ENCODE measurements around the gene ADAMTS4.

ADAMTS4 gene

DNA sequence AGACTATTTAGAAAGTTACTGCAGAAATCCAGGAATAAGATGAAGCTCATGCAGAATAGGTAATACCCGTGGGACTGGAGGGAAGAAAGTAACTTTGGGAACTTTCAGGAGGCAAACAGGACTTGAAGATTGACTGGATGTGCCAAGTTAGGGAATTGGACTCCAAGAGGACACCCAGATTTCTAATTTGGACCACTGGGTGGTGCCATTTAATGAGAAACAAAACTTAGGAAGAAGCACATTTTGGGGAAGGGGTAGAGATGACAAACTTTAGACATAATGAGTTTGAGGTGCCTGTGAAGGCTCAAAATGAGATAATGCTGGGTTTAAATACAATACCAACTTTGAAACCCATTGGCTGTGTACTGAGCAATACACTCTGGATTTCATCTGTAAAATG, 18.2 kb downstream of the ADAMTS4 start:
- no peak overlapping the region for H3K4ac ChIP-seq (ENCODE audit: low read depth in 1 of 2, low read length in 2 of 2)
- H3K79me1 ChIP-seq (replicated peaks; ENCODE audit: low read length, poor library complexity, severe bottlenecking), result peaks cover 8% of the 10 kb centered on the region
- no peak overlapping the region for H2BK15ac ChIP-seq (ENCODE audit: low read depth, poor library complexity, severe bottlenecking)
- H3K36me3 ChIP-seq (ENCODE audit: control insufficient read depth in 1 of 2, insufficient read depth in 2 of 2, low read depth in 1 of 2, low read length in 2 of 2), result peaks cover 5% of the 10 kb centered on the region in 2 experiments
- H2BK5ac ChIP-seq (ENCODE audit: low read depth, low read length, poor library complexity, severe bottlenecking), result no peak overlapping the region
- H3K9ac ChIP-seq (ENCODE audit: low read length), result no peak overlapping the region
- H3K23ac ChIP-seq (ENCODE audit: low read length in 2 of 2), result no peak overlapping the region
- no peak overlapping the region for H2BK12ac ChIP-seq (ENCODE audit: low read length in 2 of 2)
- no peak overlapping the region for H4K8ac ChIP-seq (ENCODE audit: low read length)
- H2BK120ac ChIP-seq (ENCODE audit: low read depth, low read length), result no peak overlapping the region
- H4K91ac ChIP-seq (ENCODE audit: low read length), result no peak overlapping the region
- no peak overlapping the region for H3K27ac ChIP-seq (ENCODE audit: low read length, poor library complexity, severe bottlenecking)
- no peak overlapping the region for H3K4me3 ChIP-seq (ENCODE audit: insufficient read depth in 1 of 2, low read depth in 1 of 2, low read length in 2 of 2)
- H3K18ac ChIP-seq (ENCODE audit: low read depth in 1 of 2, low read length in 2 of 2), result no peak overlapping the region
- H3K4me2 ChIP-seq (ENCODE audit: low read length, poor library complexity, severe bottlenecking), result no peak overlapping the region
- H2AFZ ChIP-seq (ENCODE audit: low read depth, low read length), result no peak overlapping the region
- H3K4me1 ChIP-seq (ENCODE audit: control insufficient read depth, insufficient read depth, low read depth, low read length), result peaks cover 16% of the 10 kb centered on the region
- no peaks in the 10 kb centered on the region for H3K9me3 ChIP-seq (ENCODE audit: control insufficient read depth, low read length)
- H3K14ac ChIP-seq (ENCODE audit: low read length in 2 of 2), result no peak overlapping the region
- WGBS, result 64% methylated on average over 1 of the region's 1 CpG
- H3K27me3 ChIP-seq (ENCODE audit: control insufficient read depth in 1 of 2, insufficient read depth in 1 of 2, low read length in 2 of 2), result no peaks in the 10 kb centered on the region
- no peak overlapping the region for H2AK5ac ChIP-seq (ENCODE audit: low read length, severe bottlenecking)
- no peak for DNase-seq

DNA sequence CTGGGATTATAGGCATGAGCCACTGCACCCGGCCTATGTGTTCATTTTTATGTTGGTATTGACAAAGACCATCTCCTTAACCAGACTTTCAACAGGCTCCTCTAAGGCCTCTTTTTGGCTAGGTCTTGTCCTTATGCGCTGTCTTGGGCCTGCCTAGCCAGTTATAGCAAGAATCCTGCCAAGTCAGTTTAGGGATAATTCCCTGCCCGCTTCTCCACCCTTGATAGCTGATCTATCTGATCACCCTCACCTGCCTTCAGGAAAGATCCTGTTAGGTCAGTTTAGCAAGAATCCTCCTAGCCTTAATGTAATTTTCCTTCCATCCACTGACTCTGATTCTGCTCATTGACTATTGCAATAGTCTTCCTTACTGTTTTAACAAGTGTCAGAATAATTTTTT, 19.2 kb downstream of the ADAMTS4 start:
- H3K4me1 ChIP-seq (ENCODE audit: control insufficient read depth, insufficient read depth, low read depth, low read length), result peaks cover 16% of the 10 kb centered on the region
- no peak for DNase-seq
- WGBS, result 95% methylated on average over 3 of the region's 3 CpGs
- H3K9ac ChIP-seq (ENCODE audit: low read length), result no peak overlapping the region
- H3K4me3 ChIP-seq (ENCODE audit: insufficient read depth in 1 of 2, low read depth in 1 of 2, low read length in 2 of 2), result no peak overlapping the region
- no peak overlapping the region for H2BK15ac ChIP-seq (ENCODE audit: low read depth, poor library complexity, severe bottlenecking)
- H3K4me2 ChIP-seq (ENCODE audit: low read length, poor library complexity, severe bottlenecking), result no peak overlapping the region
- no peak overlapping the region for H2BK5ac ChIP-seq (ENCODE audit: low read depth, low read length, poor library complexity, severe bottlenecking)
- H3K27ac ChIP-seq (ENCODE audit: low read length, poor library complexity, severe bottlenecking), result no peak overlapping the region
- no peak overlapping the region for H2AFZ ChIP-seq (ENCODE audit: low read depth, low read length)
- H3K36me3 ChIP-seq (ENCODE audit: control insufficient read depth in 1 of 2, insufficient read depth in 2 of 2, low read depth in 1 of 2, low read length in 2 of 2), result peaks cover 12 to 13% of the 10 kb centered on the region in 2 experiments
- H3K4ac ChIP-seq (ENCODE audit: low read depth in 1 of 2, low read length in 2 of 2), result no peak overlapping the region
- H2BK120ac ChIP-seq (ENCODE audit: low read depth, low read length), result no peak overlapping the region
- no peak overlapping the region for H3K23ac ChIP-seq (ENCODE audit: low read length in 2 of 2)
- H3K14ac ChIP-seq (ENCODE audit: low read length in 2 of 2), result no peak overlapping the region
- H3K18ac ChIP-seq (ENCODE audit: low read depth in 1 of 2, low read length in 2 of 2), result no peak overlapping the region
- no peak overlapping the region for H2BK12ac ChIP-seq (ENCODE audit: low read length in 2 of 2)
- no peak overlapping the region for H4K8ac ChIP-seq (ENCODE audit: low read length)
- no peak overlapping the region for H2AK5ac ChIP-seq (ENCODE audit: low read length, severe bottlenecking)
- H3K9me3 ChIP-seq (ENCODE audit: control insufficient read depth, low read length), result no peaks in the 10 kb centered on the region
- no peak overlapping the region for H4K91ac ChIP-seq (ENCODE audit: low read length)
- no peaks in the 10 kb centered on the region for H3K27me3 ChIP-seq (ENCODE audit: control insufficient read depth in 1 of 2, insufficient read depth in 1 of 2, low read length in 2 of 2)
- H3K79me1 ChIP-seq (replicated peaks; ENCODE audit: low read length, poor library complexity, severe bottlenecking), result peaks cover 15% of the 10 kb centered on the region

DNA sequence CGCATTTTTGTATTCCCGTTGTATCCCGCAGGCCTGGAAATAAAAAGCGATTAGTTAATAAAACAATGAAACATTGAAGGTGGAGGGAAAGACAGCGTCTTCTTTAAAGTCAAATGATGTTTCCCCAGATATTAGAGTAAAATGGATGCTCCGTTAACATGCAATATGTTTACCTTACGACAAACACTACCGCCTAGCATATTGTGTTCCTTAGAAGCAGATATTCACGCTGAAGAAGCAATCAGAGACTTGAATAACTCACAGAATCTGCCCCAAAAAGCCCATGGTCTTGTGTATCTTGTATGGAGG, 21.0 kb downstream of the ADAMTS4 start:
- no peak for DNase-seq
- Histone ChIP-seq H3K79me1 (replicated peaks; ENCODE audit: low read length, poor library complexity, severe bottlenecking) (peaks cover 20% of the 10 kb centered on the region), H2BK15ac (ENCODE audit: low read depth, poor library complexity, severe bottlenecking) (no peak overlapping the region), H3K4me2 (ENCODE audit: low read length, poor library complexity, severe bottlenecking) (peak overlapping the region; percentile 79), H3K36me3 (ENCODE audit: control insufficient read depth in 1 of 2, insufficient read depth in 2 of 2, low read depth in 1 of 2, low read length in 2 of 2) (peaks cover 23 to 26% of the 10 kb centered on the region in 2 experiments), H3K4me3 (ENCODE audit: insufficient read depth in 1 of 2, low read depth in 1 of 2, low read length in 2 of 2) (peak overlapping the region in 1 of 2 experiments; percentile 97), H2AK5ac (ENCODE audit: low read length, severe bottlenecking) (no peak overlapping the region), H4K8ac (ENCODE audit: low read length) (peak overlapping the region; percentile 83), H2BK120ac (ENCODE audit: low read depth, low read length) (no peak overlapping the region), H4K91ac (ENCODE audit: low read length) (no peak overlapping the region), H3K27ac (ENCODE audit: low read length, poor library complexity, severe bottlenecking) (no peak overlapping the region), H3K4me1 (ENCODE audit: control insufficient read depth, insufficient read depth, low read depth, low read length) (peaks cover 19% of the 10 kb centered on the region), H3K27me3 (ENCODE audit: control insufficient read depth in 1 of 2, insufficient read depth in 1 of 2, low read length in 2 of 2) (no peaks in the 10 kb centered on the region), H2BK5ac (ENCODE audit: low read depth, low read length, poor library complexity, severe bottlenecking) (no peak overlapping the region), H3K9ac (ENCODE audit: low read length) (peak overlapping the region; percentile 96), H3K18ac (ENCODE audit: low read depth in 1 of 2, low read length in 2 of 2) (no peak overlapping the region), H2AFZ (ENCODE audit: low read depth, low read length) (peak overlapping the region; percentile 88), H3K9me3 (ENCODE audit: control insufficient read depth, low read length) (no peaks in the 10 kb centered on the region), H2BK12ac (ENCODE audit: low read length in 2 of 2) (no peak overlapping the region), H3K23ac (ENCODE audit: low read length in 2 of 2) (no peak overlapping the region), H3K4ac (ENCODE audit: low read depth in 1 of 2, low read length in 2 of 2) (no peak overlapping the region), H3K14ac (ENCODE audit: low read length in 2 of 2) (no peak overlapping the region)
- WGBS, result 33% methylated on average over 8 of the region's 9 CpGs

DNA sequence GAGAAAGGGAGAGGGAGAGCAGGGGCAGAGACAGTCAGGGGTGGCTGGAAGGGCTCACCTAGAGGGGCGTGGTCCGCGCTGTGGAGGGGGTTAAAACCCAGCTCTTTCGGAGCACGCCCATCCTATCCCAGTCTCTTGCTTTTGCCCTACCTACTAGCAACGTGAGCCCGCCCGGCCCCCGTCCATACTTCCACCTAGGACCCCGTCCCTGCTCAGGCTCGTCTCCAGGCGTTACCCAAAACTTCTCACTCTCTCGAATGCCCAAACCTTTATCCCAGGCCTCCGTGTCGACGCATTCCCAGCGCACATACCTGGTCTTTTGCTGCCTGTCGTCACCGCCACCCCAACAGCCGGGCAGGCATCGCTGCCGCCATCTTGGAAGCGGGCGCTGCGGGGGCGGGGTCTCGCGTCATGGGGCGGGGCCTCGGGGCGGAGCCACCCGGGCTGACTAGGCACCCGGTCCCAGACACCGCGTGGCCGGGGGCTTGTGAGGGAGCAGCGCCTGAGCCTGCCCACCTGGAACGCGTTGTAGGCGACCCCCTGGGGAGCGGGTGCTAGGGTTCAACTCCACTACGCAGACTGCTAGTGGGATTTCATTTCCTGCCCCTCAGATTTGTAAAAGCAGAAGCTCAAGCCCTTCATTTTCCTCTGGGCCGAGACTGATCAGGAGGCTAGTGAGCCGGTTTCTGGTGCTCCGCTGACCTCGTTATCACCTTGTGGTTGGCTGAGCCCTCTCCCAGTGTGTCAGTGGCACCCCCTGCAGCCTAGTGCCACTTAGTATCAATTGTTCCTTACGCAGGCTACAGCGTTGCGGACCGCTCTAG, 21.5 kb downstream of the ADAMTS4 start, which contains the start of gene B4GALT3:
Gene B4GALT3, minus strand, starts transcription at position 396 of the 824 bp plus-strand sequence. CDS start 1,447 bp downstream, outside the sequence.
- Histone ChIP-seq H4K8ac (ENCODE audit: low read length) (peak within 1 kb of the TSS; percentile 83), H3K4ac (ENCODE audit: low read depth in 1 of 2, low read length in 2 of 2) (peak within 1 kb of the TSS; percentile 61 to 71), H3K27ac (ENCODE audit: low read length, poor library complexity, severe bottlenecking) (no peak within 1 kb of the TSS), H2BK5ac (ENCODE audit: low read depth, low read length, poor library complexity, severe bottlenecking) (no peak within 1 kb of the TSS), H2AK5ac (ENCODE audit: low read length, severe bottlenecking) (no peak within 1 kb of the TSS), H2BK120ac (ENCODE audit: low read depth, low read length) (peak within 1 kb of the TSS; percentile 21), H3K4me2 (ENCODE audit: low read length, poor library complexity, severe bottlenecking) (peak within 1 kb of the TSS; percentile 95), H3K4me3 (ENCODE audit: insufficient read depth in 1 of 2, low read depth in 1 of 2, low read length in 2 of 2) (peak within 1 kb of the TSS; percentile 80 to 97), H4K91ac (ENCODE audit: low read length) (peak within 1 kb of the TSS; percentile 71), H2BK15ac (ENCODE audit: low read depth, poor library complexity, severe bottlenecking) (peak within 1 kb of the TSS; percentile 95), H3K9ac (ENCODE audit: low read length) (peak within 1 kb of the TSS; percentile 96), H3K18ac (ENCODE audit: low read depth in 1 of 2, low read length in 2 of 2) (peak within 1 kb of the TSS; percentile 78 to 93), H3K36me3 (ENCODE audit: control insufficient read depth in 1 of 2, insufficient read depth in 2 of 2, low read depth in 1 of 2, low read length in 2 of 2) (peaks cover 27 to 29% of the 10 kb centered on the region in 2 experiments), H3K79me1 (replicated peaks; ENCODE audit: low read length, poor library complexity, severe bottlenecking) (peaks cover 22% of the 10 kb centered on the region), H2AFZ (ENCODE audit: low read depth, low read length) (peak within 1 kb of the TSS; percentile 88), H3K4me1 (ENCODE audit: control insufficient read depth, insufficient read depth, low read depth, low read length) (peaks cover 19% of the 10 kb centered on the region), H3K23ac (ENCODE audit: low read length in 2 of 2) (peak within 1 kb of the TSS in 1 of 2 experiments; percentile 84), H3K9me3 (ENCODE audit: control insufficient read depth, low read length) (no peaks in the 10 kb centered on the region), H3K27me3 (ENCODE audit: control insufficient read depth in 1 of 2, insufficient read depth in 1 of 2, low read length in 2 of 2) (no peaks in the 10 kb centered on the region), H3K14ac (ENCODE audit: low read length in 2 of 2) (peak within 1 kb of the TSS in 1 of 2 experiments; percentile 82), H2BK12ac (ENCODE audit: low read length in 2 of 2) (peak within 1 kb of the TSS; percentile 48 to 52)
- WGBS, result 2% methylated on average over 50 of the region's 50 CpGs
- DNase-seq, result peak; percentile 81
